HG02571 (cell line): ENCODE data around the gene CCDC134.
"Not testable (repeated sequence)": the region's sequence is repeated elsewhere in the genome, so short reads cannot be mapped to it uniquely, and the experiment has no call there.

ENCODE experiments used
- ATAC-seq: cut with Tn5 transposase; IDR thresholded peaks from one replicate; pipeline ENCODE4 v1.9.1; 2021; ENCODE audit warnings: mild to moderate bottlenecking, moderate library complexity; ENCODE audit not compliant: unreplicated experiment

The CCDC134 gene

GRCh38 chr22:41822317-41823057, 22.0 kb downstream of the CCDC134 start:
- no peak for ATAC-seq

- ATAC-seq: no peak
These were observed 23.3 kb downstream of the CCDC134 start for GRCh38 chr22:41823797-41824196.

- ATAC-seq: no peak
These were observed 24.9 kb downstream of the CCDC134 start for GRCh38 chr22:41825376-41825775.

GRCh38 chr22:41826021-41826420, 25.5 kb downstream of the CCDC134 start:
- no peak for ATAC-seq

GRCh38 chr22:41826430-41827383, 26.2 kb downstream of the CCDC134 start:
- no peak for ATAC-seq

GRCh38 chr22:41827671-41828070, 27.2 kb downstream of the CCDC134 start:
- ATAC-seq: no peak

GRCh38 chr22:41828516-41828915, 28.0 kb downstream of the CCDC134 start:
- ATAC-seq: no peak

GRCh38 chr22:41830174-41830573, 29.7 kb downstream of the CCDC134 start:
- ATAC-seq: no peak

GRCh38 chr22:41831383-41831782, 30.9 kb downstream of the CCDC134 start:
- ATAC-seq: no peak

GRCh38 chr22:41831828-41832552, 31.5 kb downstream of the CCDC134 start:
- ATAC-seq: peak; percentile 1

GRCh38 chr22:41832553-41833368, 32.3 kb downstream of the CCDC134 start, which contains the start of gene SREBF2:
SREBF2 (plus strand) TSS chr22:41833105; CDS start chr22:41833271, 166 bp downstream.
- ATAC-seq: peak; percentile 87

- ATAC-seq: peak; percentile 17
These were observed 33.0 kb downstream of the CCDC134 start for GRCh38 chr22:41833369-41834004.

- ATAC-seq: no peak
These were observed 33.8 kb downstream of the CCDC134 start for GRCh38 chr22:41834005-41834944.

- ATAC-seq: not testable (repeated sequence)
These were observed 35.0 kb downstream of the CCDC134 start for GRCh38 chr22:41835462-41835861.

GRCh38 chr22:41836551-41836950, 36.1 kb downstream of the CCDC134 start:
- ATAC-seq: no peak

GRCh38 chr22:41838842-41839618, 38.6 kb downstream of the CCDC134 start:
- ATAC-seq: no peak

GRCh38 chr22:41840216-41840615, 39.7 kb downstream of the CCDC134 start:
- ATAC-seq: no peak
